GM19043 (cell line): Measurements from ENCODE around the gene ADGRA1.
"Not testable (repeated sequence)": the region's sequence is repeated elsewhere in the genome, so short reads cannot be mapped to it uniquely, and the experiment has no call there.

Experiments
- ATAC-seq: cut with Tn5 transposase; IDR thresholded peaks from one replicate; pipeline ENCODE4 v1.9.1; 2021; ENCODE audit warnings: low read depth; ENCODE audit not compliant: unreplicated experiment

ADGRA1 gene

GRCh38 chr10:133126431-133127290 lies 38.9 kb downstream of the ADGRA1 start:
- no peak for ATAC-seq

DNA sequence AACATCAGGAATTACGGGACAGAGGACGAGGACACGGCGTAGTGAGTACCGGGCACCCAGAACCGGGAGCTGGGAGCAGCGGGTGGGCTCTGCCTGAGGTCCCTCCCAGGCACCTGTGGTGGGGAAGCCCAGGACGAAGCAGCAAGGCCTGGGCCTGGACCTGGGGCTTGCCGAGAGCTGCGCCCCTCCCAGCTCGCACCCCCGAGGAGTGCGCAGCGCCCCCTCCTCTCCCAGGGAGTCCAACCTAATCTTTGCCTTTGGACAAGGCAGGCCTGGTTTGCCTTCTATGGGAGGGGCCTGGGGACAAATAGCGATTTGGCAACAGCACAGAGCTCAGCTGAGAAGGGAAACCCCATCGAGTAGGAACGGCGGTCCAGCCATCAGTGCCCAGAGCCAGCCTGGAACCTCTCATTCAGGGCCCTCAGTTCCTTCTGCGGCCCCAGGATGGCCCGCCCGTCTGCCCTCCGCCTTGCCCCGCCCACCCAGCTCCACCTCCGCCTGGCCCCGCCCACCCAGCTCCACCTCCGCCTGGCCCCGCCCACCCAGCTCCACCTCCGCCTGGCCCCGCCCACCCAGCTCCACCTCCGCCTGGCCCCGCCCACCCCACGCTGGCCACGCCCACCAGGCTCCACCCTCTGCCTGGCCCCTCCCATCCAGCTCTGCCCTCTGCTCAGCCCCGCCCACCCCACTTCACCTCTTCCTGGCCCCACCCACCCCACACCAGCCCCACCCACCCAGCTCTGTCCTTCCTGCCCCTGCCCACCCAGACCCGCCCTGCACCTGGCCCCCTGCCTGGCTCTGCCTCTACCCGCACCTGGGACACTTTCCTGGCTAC lies 39.8 kb downstream of the ADGRA1 start:
- ATAC-seq: no peak

- no peak for ATAC-seq
These were observed 40.7 kb downstream of the ADGRA1 start for GRCh38 chr10:133128126-133129070.

DNA sequence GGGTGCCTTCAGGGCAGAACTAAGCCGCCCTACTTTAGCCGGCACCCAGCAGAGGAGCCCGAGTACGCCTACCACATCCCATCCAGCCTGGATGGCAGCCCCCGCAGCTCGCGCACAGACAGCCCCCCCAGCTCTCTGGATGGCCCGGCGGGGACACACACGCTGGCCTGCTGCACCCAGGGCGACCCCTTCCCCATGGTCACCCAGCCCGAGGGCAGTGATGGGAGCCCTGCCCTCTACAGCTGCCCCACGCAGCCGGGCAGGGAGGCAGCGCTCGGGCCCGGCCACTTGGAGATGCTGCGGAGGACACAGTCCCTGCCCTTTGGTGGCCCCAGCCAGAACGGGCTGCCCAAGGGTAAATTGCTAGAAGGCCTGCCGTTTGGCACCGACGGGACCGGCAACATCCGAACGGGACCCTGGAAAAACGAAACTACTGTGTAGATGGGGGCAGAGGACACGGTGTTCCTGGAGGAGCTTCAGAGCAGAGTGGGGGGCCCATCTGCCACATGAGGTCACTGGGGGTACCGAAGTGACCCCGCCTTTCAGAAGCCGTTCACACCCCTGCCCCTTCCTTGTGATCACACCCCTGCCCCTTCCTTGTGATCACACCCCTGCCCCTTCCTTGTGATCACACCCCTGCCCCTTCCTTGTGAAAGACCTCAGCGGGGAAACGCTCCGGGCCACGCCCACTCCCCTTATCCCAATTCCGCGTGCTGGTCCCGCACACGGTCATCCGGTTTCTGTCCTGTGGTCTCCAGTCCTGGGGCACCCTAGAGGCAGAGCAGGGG lies 41.5 kb downstream of the ADGRA1 start:
- ATAC-seq: no peak

GRCh38 chr10:133129859-133130495 lies 42.3 kb downstream of the ADGRA1 start:
- ATAC-seq: no peak

DNA sequence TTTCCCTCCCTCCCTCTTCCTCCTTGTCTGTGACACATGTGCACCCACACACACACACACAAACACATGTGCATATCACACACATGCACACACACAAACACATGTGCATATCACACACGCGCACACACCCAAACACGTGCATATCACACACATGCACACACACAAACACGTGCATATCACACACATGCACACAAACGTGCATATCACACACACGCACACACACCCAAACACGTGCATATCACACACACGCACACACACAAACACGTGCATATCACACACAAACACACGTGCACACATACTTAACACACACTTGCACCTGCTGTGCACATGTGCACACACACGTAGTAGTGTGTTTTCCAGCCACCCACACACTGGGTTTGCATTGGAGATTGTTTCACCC lies 42.9 kb downstream of the ADGRA1 start:
- ATAC-seq: no peak

GRCh38 chr10:133131053-133131452 lies 43.3 kb downstream of the ADGRA1 start:
- no peak for ATAC-seq

DNA sequence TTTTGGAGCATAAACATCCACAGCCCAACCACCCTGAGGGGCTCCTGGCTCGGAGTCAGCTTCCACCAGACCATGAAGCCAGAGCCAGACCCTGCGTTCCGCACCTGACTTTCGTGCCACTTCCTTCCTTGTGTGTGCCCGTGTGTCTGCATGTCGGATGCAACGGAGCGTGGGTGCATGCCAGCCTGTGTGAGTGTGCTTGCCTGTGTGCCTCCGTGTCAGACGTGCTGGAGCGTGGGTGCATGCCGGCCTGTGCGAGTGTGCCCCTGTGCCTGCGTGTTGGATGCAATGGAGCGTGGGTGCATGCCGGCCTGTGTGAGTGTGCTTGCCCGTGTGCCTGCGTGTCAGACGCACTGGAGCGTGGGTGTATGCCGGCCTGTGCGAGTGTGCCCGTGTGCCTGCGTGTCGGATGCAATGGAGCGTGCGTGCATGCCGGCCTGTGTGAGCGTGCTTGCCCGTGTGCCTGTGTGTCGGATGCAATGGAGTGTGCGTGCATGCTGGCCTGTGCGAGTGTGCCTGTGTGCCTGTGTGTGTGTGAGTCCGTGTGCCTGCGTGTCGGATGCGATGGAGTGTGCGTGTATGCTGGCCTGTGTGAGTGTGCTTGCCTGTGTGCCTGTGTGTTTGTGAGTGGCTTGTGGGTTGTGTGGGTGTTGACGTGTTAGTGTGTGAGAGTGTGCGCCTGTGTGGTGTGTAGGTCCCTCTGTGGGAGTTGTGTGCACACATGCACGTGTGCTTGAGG lies 44.2 kb downstream of the ADGRA1 start:
- no peak for ATAC-seq

- ATAC-seq: no peak
These were observed 45.0 kb downstream of the ADGRA1 start for GRCh38 chr10:133132473-133133291.

- ATAC-seq: no peak
These were observed 45.9 kb downstream of the ADGRA1 start for GRCh38 chr10:133133471-133134231.

DNA sequence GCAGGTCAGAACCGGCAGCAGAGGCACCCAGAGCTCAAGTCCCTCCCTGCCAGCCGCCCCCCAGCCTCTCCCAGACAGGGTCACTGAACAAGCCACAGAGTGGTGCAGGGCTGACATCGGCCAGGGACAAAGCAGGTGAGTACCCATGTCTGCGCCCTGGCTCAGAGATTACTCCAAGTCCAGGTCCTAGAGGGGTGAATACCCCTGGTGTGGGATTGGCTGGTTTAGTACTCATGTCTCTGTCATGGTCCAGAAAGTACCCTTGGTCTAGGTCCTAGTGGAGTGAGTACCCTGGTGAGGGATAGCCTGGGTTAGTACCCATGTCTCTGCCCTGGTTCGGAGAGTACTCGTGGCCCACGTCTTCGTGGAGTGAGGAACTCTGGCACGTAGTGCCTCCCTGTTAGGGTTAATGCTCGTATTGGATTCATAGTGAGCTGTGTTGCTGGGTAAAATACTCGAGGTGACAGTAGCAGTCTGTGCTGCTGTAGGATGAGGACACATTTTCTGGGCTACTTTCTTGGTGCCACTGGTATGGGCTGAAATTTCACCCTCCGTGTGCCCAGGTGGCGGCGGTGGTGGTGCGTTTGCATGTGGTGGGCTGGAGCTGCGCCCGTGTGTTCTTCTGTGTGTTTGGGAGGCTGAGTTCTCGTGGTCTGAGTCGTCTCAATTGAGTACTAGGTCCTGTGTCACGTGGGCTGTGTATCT lies 46.8 kb downstream of the ADGRA1 start:
- ATAC-seq: no peak

DNA sequence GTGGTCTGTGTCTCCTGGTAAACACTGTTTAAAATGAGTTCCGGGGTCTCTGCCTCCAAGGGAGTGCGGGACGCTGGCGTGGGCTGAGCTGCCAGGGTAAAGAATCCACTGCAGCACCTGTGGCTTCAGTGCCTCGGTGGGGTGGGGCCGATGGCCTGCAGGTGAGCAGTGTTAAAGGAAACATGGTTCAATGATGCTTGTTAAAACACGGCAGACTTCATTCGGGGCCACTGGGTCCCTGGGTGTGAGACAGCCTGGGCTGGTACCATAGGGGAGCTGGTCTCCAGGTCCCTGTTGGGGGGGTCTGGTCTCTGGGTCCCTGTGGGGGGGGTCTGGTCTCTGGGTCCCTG lies 47.4 kb downstream of the ADGRA1 start:
- ATAC-seq: no peak

- ATAC-seq: not testable (repeated sequence)
These were observed 49.9 kb downstream of the ADGRA1 start for GRCh38 chr10:133137486-133138145.

GRCh38 chr10:133139551-133140065 lies 51.9 kb downstream of the ADGRA1 start:
- ATAC-seq: no peak

DNA sequence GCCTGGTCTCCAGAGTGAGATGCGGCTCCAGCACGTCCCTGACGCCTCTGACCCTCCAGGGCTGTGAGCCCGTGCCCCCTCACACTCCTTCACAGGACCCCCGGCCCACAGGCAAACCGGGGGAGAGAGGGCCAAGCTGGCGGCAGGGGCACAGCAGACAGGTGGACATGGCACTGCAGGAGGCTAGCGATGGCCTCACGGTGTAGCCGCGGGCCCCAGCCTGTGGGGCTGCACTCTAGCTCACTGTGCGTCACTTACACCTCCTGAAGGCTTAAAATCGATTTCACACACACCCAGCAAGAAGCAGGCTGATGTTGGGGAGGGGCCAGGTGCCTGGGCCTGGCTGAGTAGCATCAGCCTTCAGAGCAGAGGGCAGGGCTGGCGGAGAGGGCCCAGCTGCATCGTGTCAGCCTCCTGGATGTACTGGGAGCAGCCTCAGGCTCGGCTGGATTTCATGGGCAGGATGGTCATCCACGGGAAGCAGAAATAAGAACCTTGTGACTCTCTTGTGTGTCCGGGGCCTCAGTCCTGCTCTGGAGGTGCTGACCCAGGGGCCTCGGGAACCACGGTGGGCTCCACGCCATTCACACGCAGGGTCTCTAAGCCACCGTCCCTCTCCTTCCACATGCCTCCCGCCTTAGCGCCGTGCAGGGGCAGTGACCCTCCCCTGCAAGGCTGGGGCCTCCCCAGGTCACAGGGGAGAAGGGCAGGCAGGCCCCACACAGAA lies 52.9 kb downstream of the ADGRA1 start:
- no peak for ATAC-seq
